C4-2B (cell line): ENCODE data around the gene CHCHD1.
A peak's percentile ranks its signal among the peaks of the same experiment; 100 is the strongest.

ENCODE experiments used
- H3K27ac ChIP-seq: fragments of 450-650 bp; 2 replicates; pipeline ENCODE4 v1.5.1; 2017
- CTCF ChIP-seq: fragments of 450-650 bp; conservative IDR thresholded peaks from 2 replicates; pipeline ENCODE4 v1.5.1; 2017; ENCODE audit warnings: mild to moderate bottlenecking
- ZFX ChIP-seq: fragments of 450-650 bp; IDR thresholded peaks from 2 replicates; pipeline ENCODE4 v1.6.1; 2017

Gene CHCHD1

GRCh38 chr10:73797324-73798025 is 15.6 kb downstream of the CHCHD1 start:
- no peak for TF ChIP-seq ZFX
- TF ChIP-seq CTCF, result no peak
- H3K27ac ChIP-seq, result no peak overlapping the region

- TF ChIP-seq CTCF, result no peak
- H3K27ac ChIP-seq, result no peak overlapping the region
Observed at GRCh38 chr10:73798087-73798486, 16.2 kb downstream of the CHCHD1 start.

GRCh38 chr10:73798927-73799560 is 17.2 kb downstream of the CHCHD1 start:
- TF ChIP-seq CTCF, result no peak
- no peak for TF ChIP-seq ZFX
- H3K27ac ChIP-seq, result no peak overlapping the region

- no peak overlapping the region for H3K27ac ChIP-seq
- TF ChIP-seq ZFX (no peak), CTCF (no peak)
Observed at GRCh38 chr10:73799899-73800559, 18.2 kb downstream of the CHCHD1 start.

GRCh38 chr10:73800560-73801252 is 18.9 kb downstream of the CHCHD1 start:
- TF ChIP-seq ZFX, result no peak
- no peak overlapping the region for H3K27ac ChIP-seq

- H3K27ac ChIP-seq, result no peak overlapping the region
- TF ChIP-seq ZFX (no peak), CTCF (no peak)
Observed at GRCh38 chr10:73801253-73801590, 19.4 kb downstream of the CHCHD1 start.

- TF ChIP-seq CTCF (no peak; the same call in 1 of the 2 replicates), ZFX (peak; percentile 23; the same call in 1 of the 2 replicates)
- peak overlapping the region; percentile 63 for H3K27ac ChIP-seq
Observed at GRCh38 chr10:73802276-73802991, 20.6 kb downstream of the CHCHD1 start.
